Kidney (tissue), 14 donors: ENCODE measurements around the gene MS4A4E. TPM values are rescaled to one million over a fixed set of nuclear protein-coding genes. Genes with fewer than 3 reads are reported as not detected.

Experiments used
- DNase-seq, 5 donors: peaks; one replicate each; pipeline ENCODE4 v3.0.0-alpha.2; 2013 to 2020
- FAIRE-seq: peaks from 2 replicates; lab custom pipeline; 2012; peaks lifted over from hg19 to GRCh38; lab: Jason Lieb, UNC
- H3K27ac ChIP-seq, 2 donors: one replicate each; pipeline ENCODE4 v1.7.0; 2013; ENCODE audit warnings: low read depth in 2 of 2, low read length in 2 of 2, inconsistent platforms in 1 of 2
- H3K27me3 ChIP-seq: one replicate; pipeline ENCODE4 v1.7.1; 2013; ENCODE audit warnings: low read length, inconsistent platforms; ENCODE audit not compliant: control insufficient read depth, insufficient read depth
- H3K36me3 ChIP-seq, 3 donors: one replicate each; pipeline versions ENCODE4 v1.7.0 to v1.7.1; 2013; ENCODE audit warnings: low read length in 3 of 3, control low read depth in 1 of 3, inconsistent platforms in 1 of 3; ENCODE audit not compliant: insufficient read depth in 3 of 3, control insufficient read depth in 2 of 3
- H3K4me1 ChIP-seq, 3 donors: one replicate each; pipeline versions ENCODE4 v1.7.0 to v1.7.1; 2013; ENCODE audit warnings: low read length in 3 of 3, inconsistent platforms in 1 of 3, low read depth in 1 of 3; ENCODE audit not compliant: control insufficient read depth in 2 of 3, insufficient read depth in 2 of 3
- H3K4me3 ChIP-seq, 3 donors: one replicate each; pipeline versions ENCODE4 v1.7.0 to v1.8.1; 2013; ENCODE audit warnings: low read length in 3 of 3, control low read depth in 1 of 3, inconsistent platforms in 1 of 3
- H3K9ac ChIP-seq, 3 donors: one replicate each; pipeline versions ENCODE4 v1.7.0 to v1.7.1; 2013; ENCODE audit warnings: low read length in 3 of 3, control low read depth in 1 of 3, inconsistent platforms in 1 of 3
- H3K9me3 ChIP-seq, 3 donors: one replicate each; pipeline versions ENCODE4 v1.7.0 to v1.7.1; 2013; ENCODE audit warnings: low read length in 3 of 3, control low read depth in 1 of 3, inconsistent platforms in 1 of 3; ENCODE audit not compliant: control insufficient read depth in 2 of 3, insufficient read depth in 1 of 3
- intact Hi-C: fragments of 100-400 bp; cut with DNase I; formaldehyde crosslinking; loops from one replicate; pipeline ENCODE4 v1.11.1; 2022
- polyA plus RNA-seq: library from polyadenylated mRNA; stranded (reverse); fragments of 350-450 nt; fragmentation: Illumina TruSeq; extraction: RNeasy Lipid Tissue Mini Kit (QIAGEN cat#74804); gene quantifications from one replicate; pipeline ENCODE4 v1.2.3, GENCODE V29; 2014; ENCODE audit warnings: low read depth, low replicate concordance; ENCODE audit not compliant: insufficient read depth
- total RNA-seq: library from RNA; stranded (reverse); fragmentation: NEBNext Ultra II Directional; extraction: Animal tissue kit (Norgen Biotek cat#: 25700); gene quantifications from one replicate; pipeline ENCODE4 v1.2.1, GENCODE V29; 2021
- TF ChIP-seq, protein P1 (sequence below): IDR thresholded peaks from 3 replicates; pipeline ENCODE4 v1.5.1; 2012; ENCODE audit warnings: mild to moderate bottlenecking, moderate library complexity, borderline replicate concordance; ENCODE audit not compliant: insufficient read depth; ENCODE audit errors: extremely low read depth
- donor health status: control.
- donor health status: control.
- donor health status: control.
- donor health status: control.
- donor health status: control.
- donor health status: DM: yes; HTN: yes; CAD: no.
- donor health status: Normal renal cell carcinoma (clear cell type).

The MS4A4E gene
- total and polyA plus RNA-seq, 2 donors from 2014 or later, result 9.4 TPM; not detected in 1

DNA sequence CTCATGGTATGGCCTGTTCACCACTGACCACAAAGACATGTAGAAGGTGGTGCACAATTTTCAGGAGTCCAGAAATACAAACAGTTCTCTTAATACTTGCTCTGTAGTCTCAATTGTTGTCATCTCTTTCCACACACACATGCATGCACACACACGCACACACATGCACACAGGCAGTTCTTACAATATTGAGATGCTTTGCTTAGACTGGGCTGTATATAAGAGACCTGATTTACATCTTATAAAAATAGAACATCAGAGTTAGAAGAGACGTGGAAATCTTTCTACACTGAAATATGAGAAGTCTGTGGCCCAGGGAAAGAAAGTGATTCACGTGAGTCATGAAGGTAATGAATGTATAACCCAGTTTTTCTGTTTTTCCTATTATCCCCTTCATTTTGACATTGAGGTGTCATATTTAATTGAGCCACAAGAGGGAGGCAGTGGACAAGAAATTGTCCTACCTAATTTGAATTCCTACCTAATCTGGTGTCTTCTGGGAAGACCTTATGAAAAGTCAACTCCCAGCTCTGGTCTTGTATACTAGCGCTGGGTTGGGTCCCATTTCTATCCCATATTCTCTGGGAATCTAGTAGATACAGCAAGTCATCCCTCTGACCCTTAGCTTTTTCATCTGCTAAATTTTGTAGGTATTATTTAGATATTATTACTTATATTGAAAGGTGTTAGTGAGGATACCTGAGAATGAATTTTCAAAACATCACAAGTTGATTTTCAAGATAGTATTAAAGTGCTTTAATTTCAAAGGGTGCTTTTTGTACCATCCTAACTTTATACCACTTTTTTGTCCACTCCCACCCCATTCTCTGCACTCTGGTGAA, 22.7 kb upstream of the MS4A4E start:
- Histone ChIP-seq H3K4me1 (no peaks in the 10 kb centered on the region), H3K9me3 (peaks cover 0 to 5% (median 0%) of the 10 kb centered on the region in 3 donors), H3K9ac (no peak overlapping the region), H3K27ac (no peak overlapping the region), H3K36me3 (no peaks in the 10 kb centered on the region), H3K27me3 (no peaks in the 10 kb centered on the region), H3K4me3 (no peak overlapping the region)
- intact Hi-C loops, result no loop called here
- peak in 2 of 5 donors; percentile 49 to 52 for DNase-seq
- TF ChIP-seq, protein P1, sequence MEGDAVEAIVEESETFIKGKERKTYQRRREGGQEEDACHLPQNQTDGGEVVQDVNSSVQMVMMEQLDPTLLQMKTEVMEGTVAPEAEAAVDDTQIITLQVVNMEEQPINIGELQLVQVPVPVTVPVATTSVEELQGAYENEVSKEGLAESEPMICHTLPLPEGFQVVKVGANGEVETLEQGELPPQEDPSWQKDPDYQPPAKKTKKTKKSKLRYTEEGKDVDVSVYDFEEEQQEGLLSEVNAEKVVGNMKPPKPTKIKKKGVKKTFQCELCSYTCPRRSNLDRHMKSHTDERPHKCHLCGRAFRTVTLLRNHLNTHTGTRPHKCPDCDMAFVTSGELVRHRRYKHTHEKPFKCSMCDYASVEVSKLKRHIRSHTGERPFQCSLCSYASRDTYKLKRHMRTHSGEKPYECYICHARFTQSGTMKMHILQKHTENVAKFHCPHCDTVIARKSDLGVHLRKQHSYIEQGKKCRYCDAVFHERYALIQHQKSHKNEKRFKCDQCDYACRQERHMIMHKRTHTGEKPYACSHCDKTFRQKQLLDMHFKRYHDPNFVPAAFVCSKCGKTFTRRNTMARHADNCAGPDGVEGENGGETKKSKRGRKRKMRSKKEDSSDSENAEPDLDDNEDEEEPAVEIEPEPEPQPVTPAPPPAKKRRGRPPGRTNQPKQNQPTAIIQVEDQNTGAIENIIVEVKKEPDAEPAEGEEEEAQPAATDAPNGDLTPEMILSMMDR, result peak; percentile 52
- FAIRE-seq, result peak; percentile 50

DNA sequence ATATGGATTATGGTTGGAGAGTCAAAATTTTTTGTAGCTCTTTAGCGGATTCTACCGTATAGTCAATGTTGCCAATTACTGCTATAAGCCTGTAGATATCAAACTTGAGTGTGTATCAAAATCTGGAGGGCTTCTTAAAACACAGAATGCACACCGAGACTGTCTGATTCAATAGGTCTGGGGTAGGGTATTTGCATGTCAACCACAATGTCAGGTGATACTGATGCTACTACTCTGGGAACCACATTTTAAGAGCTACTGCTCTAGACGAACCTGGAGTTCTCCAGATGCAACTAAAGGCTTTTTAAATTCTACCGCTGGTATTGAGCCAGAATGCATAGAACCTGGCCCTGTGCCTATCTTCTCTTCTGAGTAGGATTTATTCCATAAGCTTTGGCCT, 21.7 kb upstream of the MS4A4E start:
- H3K27me3 ChIP-seq, result no peaks in the 10 kb centered on the region
- H3K9me3 ChIP-seq, result peaks cover 0 to under 1% (median 0%) of the 10 kb centered on the region in 3 donors
- FAIRE-seq (no peak), DNase-seq (no peak)
- no peak overlapping the region for H3K9ac ChIP-seq
- H3K27ac ChIP-seq, result no peak overlapping the region
- no peak overlapping the region for H3K4me3 ChIP-seq
- H3K4me1 ChIP-seq, result no peaks in the 10 kb centered on the region
- no peaks in the 10 kb centered on the region for H3K36me3 ChIP-seq
- TF ChIP-seq, protein P1, result no peak
- intact Hi-C loops, result no loop called here

- H3K9ac ChIP-seq, result no peak overlapping the region
- intact Hi-C loops, result no loop called here
- DNase-seq, result no peak
- no peaks in the 10 kb centered on the region for H3K9me3 ChIP-seq
- TF ChIP-seq, protein P1, result no peak
- FAIRE-seq, result no peak
- no peaks in the 10 kb centered on the region for H3K36me3 ChIP-seq
- no peaks in the 10 kb centered on the region for H3K4me1 ChIP-seq
- no peak overlapping the region for H3K4me3 ChIP-seq
- H3K27ac ChIP-seq, result no peak overlapping the region
- H3K27me3 ChIP-seq, result no peaks in the 10 kb centered on the region
Measured at GRCh38 chr11:60263402-60263801, 20.5 kb upstream of the MS4A4E start.
